ENCODE measurements around the gene EBF4. TPM values are rescaled to one million over a fixed set of nuclear protein-coding genes. Genes with fewer than 3 reads are reported as not detected.

EBF4 gene
- total RNA-seq, 1 donor from 2014 or later = 5.9 TPM

GRCh38 chr20:2739042-2739398 lies 46.4 kb downstream of the EBF4 start:
- H3K27ac Mint-ChIP-seq (ENCODE audit: unreplicated experiment) = no peak overlapping the region
- peaks cover 6% of the 10 kb centered on the region for H3K27me3 Mint-ChIP-seq (ENCODE audit: unreplicated experiment)
- H3K4me1 Mint-ChIP-seq (ENCODE audit: unreplicated experiment) = peaks cover 9% of the 10 kb centered on the region

DNA sequence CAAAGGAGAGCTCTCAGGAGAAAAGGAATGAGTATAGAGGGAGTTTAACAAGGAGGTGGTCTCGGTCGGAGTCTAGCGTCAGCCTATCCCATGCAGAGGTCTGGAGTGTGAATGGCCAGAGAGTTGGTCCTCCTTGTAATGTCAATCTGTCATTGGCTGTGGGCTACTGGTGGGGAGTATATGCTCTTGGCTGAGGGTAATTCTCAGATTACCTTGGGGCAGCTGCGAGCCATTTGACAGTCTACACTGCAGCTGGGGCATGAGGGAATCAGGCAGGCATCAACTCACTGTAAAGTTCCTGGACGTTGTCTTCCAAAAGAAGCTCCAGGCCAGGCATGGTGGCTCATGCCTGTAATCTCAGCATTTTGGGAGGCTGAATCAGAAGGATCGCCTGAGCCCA lies 48.1 kb downstream of the EBF4 start:
- no peak overlapping the region for H3K27ac Mint-ChIP-seq (ENCODE audit: unreplicated experiment)
- no peaks in the 10 kb centered on the region for H3K9me3 Mint-ChIP-seq (ENCODE audit: unreplicated experiment)
- H3K27me3 Mint-ChIP-seq (ENCODE audit: unreplicated experiment) = peaks cover 6% of the 10 kb centered on the region
- TF ChIP-seq, protein P1, sequence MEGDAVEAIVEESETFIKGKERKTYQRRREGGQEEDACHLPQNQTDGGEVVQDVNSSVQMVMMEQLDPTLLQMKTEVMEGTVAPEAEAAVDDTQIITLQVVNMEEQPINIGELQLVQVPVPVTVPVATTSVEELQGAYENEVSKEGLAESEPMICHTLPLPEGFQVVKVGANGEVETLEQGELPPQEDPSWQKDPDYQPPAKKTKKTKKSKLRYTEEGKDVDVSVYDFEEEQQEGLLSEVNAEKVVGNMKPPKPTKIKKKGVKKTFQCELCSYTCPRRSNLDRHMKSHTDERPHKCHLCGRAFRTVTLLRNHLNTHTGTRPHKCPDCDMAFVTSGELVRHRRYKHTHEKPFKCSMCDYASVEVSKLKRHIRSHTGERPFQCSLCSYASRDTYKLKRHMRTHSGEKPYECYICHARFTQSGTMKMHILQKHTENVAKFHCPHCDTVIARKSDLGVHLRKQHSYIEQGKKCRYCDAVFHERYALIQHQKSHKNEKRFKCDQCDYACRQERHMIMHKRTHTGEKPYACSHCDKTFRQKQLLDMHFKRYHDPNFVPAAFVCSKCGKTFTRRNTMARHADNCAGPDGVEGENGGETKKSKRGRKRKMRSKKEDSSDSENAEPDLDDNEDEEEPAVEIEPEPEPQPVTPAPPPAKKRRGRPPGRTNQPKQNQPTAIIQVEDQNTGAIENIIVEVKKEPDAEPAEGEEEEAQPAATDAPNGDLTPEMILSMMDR (IDR thresholded peaks at IDR 0.05; ENCODE audit: unreplicated experiment) = no peak
- no peak for DNase-seq (ENCODE audit: low spot score)
- no peak overlapping the region for H3K4me3 Mint-ChIP-seq (ENCODE audit: unreplicated experiment)
- H3K4me1 Mint-ChIP-seq (ENCODE audit: unreplicated experiment) = peaks cover 9% of the 10 kb centered on the region
- no peaks in the 10 kb centered on the region for H3K36me3 Mint-ChIP-seq (ENCODE audit: low read depth, unreplicated experiment)

More at GRCh38 chr20:2739042-2739398, 46.4 kb downstream of the EBF4 start:
- TF ChIP-seq, protein P1 (IDR thresholded peaks at IDR 0.05; ENCODE audit: unreplicated experiment) = no peak
- Mint-ChIP-seq H3K9me3 (ENCODE audit: unreplicated experiment) (no peaks in the 10 kb centered on the region), H3K4me3 (ENCODE audit: unreplicated experiment) (no peak overlapping the region), H3K36me3 (ENCODE audit: low read depth, unreplicated experiment) (no peaks in the 10 kb centered on the region)
- no peak for DNase-seq (ENCODE audit: low spot score)

- H3K9me3 Mint-ChIP-seq (ENCODE audit: unreplicated experiment) = no peaks in the 10 kb centered on the region
- TF ChIP-seq, protein P1 (IDR thresholded peaks at IDR 0.05; ENCODE audit: unreplicated experiment) = no peak
- no peak overlapping the region for H3K27ac Mint-ChIP-seq (ENCODE audit: unreplicated experiment)
- H3K4me3 Mint-ChIP-seq (ENCODE audit: unreplicated experiment) = no peak overlapping the region
- H3K36me3 Mint-ChIP-seq (ENCODE audit: low read depth, unreplicated experiment) = no peaks in the 10 kb centered on the region
- DNase-seq (ENCODE audit: low spot score) = no peak
- H3K4me1 Mint-ChIP-seq (ENCODE audit: unreplicated experiment) = peaks cover 9% of the 10 kb centered on the region
- peaks cover 6% of the 10 kb centered on the region for H3K27me3 Mint-ChIP-seq (ENCODE audit: unreplicated experiment)
These were observed 48.9 kb downstream of the EBF4 start for GRCh38 chr20:2741463-2741862.

- no peaks in the 10 kb centered on the region for H3K36me3 Mint-ChIP-seq (ENCODE audit: low read depth, unreplicated experiment)
- TF ChIP-seq, protein P1 (IDR thresholded peaks at IDR 0.05; ENCODE audit: unreplicated experiment) = no peak
- no peak overlapping the region for H3K4me3 Mint-ChIP-seq (ENCODE audit: unreplicated experiment)
- peaks cover 6% of the 10 kb centered on the region for H3K27me3 Mint-ChIP-seq (ENCODE audit: unreplicated experiment)
- H3K9me3 Mint-ChIP-seq (ENCODE audit: unreplicated experiment) = no peaks in the 10 kb centered on the region
- peaks cover 9% of the 10 kb centered on the region for H3K4me1 Mint-ChIP-seq (ENCODE audit: unreplicated experiment)
- DNase-seq (ENCODE audit: low spot score) = no peak
- no peak overlapping the region for H3K27ac Mint-ChIP-seq (ENCODE audit: unreplicated experiment)
These were observed 49.3 kb downstream of the EBF4 start for GRCh38 chr20:2741881-2742280.

- H3K27me3 Mint-ChIP-seq (ENCODE audit: unreplicated experiment) = peaks cover 6% of the 10 kb centered on the region
- no peak overlapping the region for H3K4me3 Mint-ChIP-seq (ENCODE audit: unreplicated experiment)
- DNase-seq (ENCODE audit: low spot score) = no peak
- no peaks in the 10 kb centered on the region for H3K9me3 Mint-ChIP-seq (ENCODE audit: unreplicated experiment)
- H3K27ac Mint-ChIP-seq (ENCODE audit: unreplicated experiment) = no peak overlapping the region
- H3K36me3 Mint-ChIP-seq (ENCODE audit: low read depth, unreplicated experiment) = no peaks in the 10 kb centered on the region
- TF ChIP-seq, protein P1 (IDR thresholded peaks at IDR 0.05; ENCODE audit: unreplicated experiment) = no peak
- peaks cover 9% of the 10 kb centered on the region for H3K4me1 Mint-ChIP-seq (ENCODE audit: unreplicated experiment)
These were observed 49.9 kb downstream of the EBF4 start for GRCh38 chr20:2742431-2742830.

Measured in endothelial cell (in vitro differentiated cells).